ENCODE measurements around the gene FAAP20. TPM values are rescaled to one million over a fixed set of nuclear protein-coding genes. Genes with fewer than 3 reads are reported as not detected.
A peak's percentile ranks its signal among the peaks of the same experiment; 100 is the strongest.

FAAP20 gene
- total RNA-seq, 1 experiment from 2014 or later, result 112 TPM

DNA sequence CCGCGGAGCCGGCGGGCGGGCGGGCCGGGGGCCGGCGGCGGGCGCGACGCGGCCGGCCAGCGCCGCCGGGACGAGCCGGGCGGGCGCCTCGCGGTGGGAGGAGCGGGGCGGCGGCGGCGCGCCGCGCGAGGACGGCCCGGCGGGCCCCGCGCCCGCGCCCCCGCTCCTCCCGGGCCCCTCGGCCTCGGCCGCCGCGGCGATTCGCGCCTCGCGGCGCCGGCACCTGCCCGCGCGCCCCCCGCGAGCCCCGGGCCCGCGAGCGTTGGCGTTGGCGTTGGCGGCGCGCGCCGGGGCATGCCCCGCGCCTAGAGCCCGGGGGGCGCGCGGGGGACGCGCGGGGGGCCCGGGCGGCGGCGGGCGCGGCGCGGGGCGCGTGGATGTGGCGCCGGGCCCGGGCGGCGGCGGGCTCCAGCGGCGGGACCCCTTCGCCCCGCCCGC lies 33.6 kb upstream of the FAAP20 start, which contains the start of gene SKI:
TSS of gene SKI (plus strand) at position 163 of the 438 bp plus-strand sequence. CDS start 448 bp downstream, outside the sequence.
- no peak; the same call in 1 of the 2 replicates for ATAC-seq
- Histone ChIP-seq H2AFZ (ENCODE audit: low read depth, low read length, poor library complexity, severe bottlenecking) (no peak within 1 kb of the TSS), H3K4me2 (ENCODE audit: low read length) (peak within 1 kb of the TSS; percentile 95), H3K9ac (ENCODE audit: low read length) (peak within 1 kb of the TSS; percentile 91), H3K9me3 (ENCODE audit: control insufficient read depth in 1 of 2, insufficient read depth in 1 of 2, low read depth in 1 of 2, low read length in 2 of 2) (no peaks in the 10 kb centered on the region), H3K4me1 (ENCODE audit: control insufficient read depth in 1 of 2, insufficient read depth in 2 of 2, low read length in 2 of 2) (peaks cover 23 to 37% of the 10 kb centered on the region in 2 experiments), H3K27ac (ENCODE audit: low read depth, low read length) (peak within 1 kb of the TSS; percentile 98), H3K4me3 (replicated peaks in 1 of 2; ENCODE audit: low read depth in 1 of 2, low read length in 2 of 2) (peak within 1 kb of the TSS; percentile 66 to 71), H3K9me2 (ENCODE audit: insufficient read depth) (no peaks in the 10 kb centered on the region), H3K79me2 (ENCODE audit: insufficient read depth, low read length) (peaks cover 45% of the 10 kb centered on the region), H4K20me1 (ENCODE audit: insufficient read depth) (peaks cover 28% of the 10 kb centered on the region; the same call in 1 of the 2 replicates), H3K27me3 (ENCODE audit: insufficient read depth, low read length) (no peaks in the 10 kb centered on the region), H3K36me3 (ENCODE audit: control insufficient read depth in 1 of 2, insufficient read depth in 2 of 2, low read length in 2 of 2) (peaks cover 0 to 3% of the 10 kb centered on the region in 2 experiments; a peak in 1 of 4 replicates)
- ChIA-PET POLR2A (interaction anchor here (1.0 kb wide), 1 partner anchor 29 kb away, joined by 4 read pairs; no protein-coding TSS in a partner anchor), CTCF (no interaction called here), RAD21 (ENCODE audit: low non-redundant PET in 1 of 2, low total read pairs in 2 of 2, uncharacterized antibody in 2 of 2, unreplicated experiment in 2 of 2) (no interaction called here)
- BruUV-seq (replicated peaks), result no TSS peak
- TF ChIP-seq CBX3 (IDR thresholded peaks at IDR 0.05; ENCODE audit: low read depth) (no peak), POLR2AphosphoS5 (IDR thresholded peaks at IDR 0.05; ENCODE audit: low read depth, low read length) (no peak), FOSL1 (IDR thresholded peaks at IDR 0.05; ENCODE audit: low read depth) (no peak), YY1 (IDR thresholded peaks at IDR 0.05; ENCODE audit: extremely low read depth, insufficient replicate concordance, low read depth, low read length) (no peak), JUND (IDR thresholded peaks at IDR 0.05) (no peak), SRF (IDR thresholded peaks at IDR 0.05; ENCODE audit: low read depth) (no peak), POLR2A (IDR thresholded peaks at IDR 0.05; ENCODE audit: borderline replicate concordance, extremely low read depth, insufficient read depth, insufficient read length) (no peak), EZH2phosphoT487 (IDR thresholded peaks at IDR 0.05; ENCODE audit: borderline replicate concordance) (no peak), CEBPB (IDR thresholded peaks at IDR 0.05; ENCODE audit: low read depth) (no peak), SIN3A (IDR thresholded peaks at IDR 0.05; ENCODE audit: low read depth) (no peak)
- TF ChIP-seq, protein P1, sequence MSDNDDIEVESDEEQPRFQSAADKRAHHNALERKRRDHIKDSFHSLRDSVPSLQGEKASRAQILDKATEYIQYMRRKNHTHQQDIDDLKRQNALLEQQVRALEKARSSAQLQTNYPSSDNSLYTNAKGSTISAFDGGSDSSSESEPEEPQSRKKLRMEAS (IDR thresholded peaks at IDR 0.05), result no peak
- TF ChIP-seq, protein P2, sequence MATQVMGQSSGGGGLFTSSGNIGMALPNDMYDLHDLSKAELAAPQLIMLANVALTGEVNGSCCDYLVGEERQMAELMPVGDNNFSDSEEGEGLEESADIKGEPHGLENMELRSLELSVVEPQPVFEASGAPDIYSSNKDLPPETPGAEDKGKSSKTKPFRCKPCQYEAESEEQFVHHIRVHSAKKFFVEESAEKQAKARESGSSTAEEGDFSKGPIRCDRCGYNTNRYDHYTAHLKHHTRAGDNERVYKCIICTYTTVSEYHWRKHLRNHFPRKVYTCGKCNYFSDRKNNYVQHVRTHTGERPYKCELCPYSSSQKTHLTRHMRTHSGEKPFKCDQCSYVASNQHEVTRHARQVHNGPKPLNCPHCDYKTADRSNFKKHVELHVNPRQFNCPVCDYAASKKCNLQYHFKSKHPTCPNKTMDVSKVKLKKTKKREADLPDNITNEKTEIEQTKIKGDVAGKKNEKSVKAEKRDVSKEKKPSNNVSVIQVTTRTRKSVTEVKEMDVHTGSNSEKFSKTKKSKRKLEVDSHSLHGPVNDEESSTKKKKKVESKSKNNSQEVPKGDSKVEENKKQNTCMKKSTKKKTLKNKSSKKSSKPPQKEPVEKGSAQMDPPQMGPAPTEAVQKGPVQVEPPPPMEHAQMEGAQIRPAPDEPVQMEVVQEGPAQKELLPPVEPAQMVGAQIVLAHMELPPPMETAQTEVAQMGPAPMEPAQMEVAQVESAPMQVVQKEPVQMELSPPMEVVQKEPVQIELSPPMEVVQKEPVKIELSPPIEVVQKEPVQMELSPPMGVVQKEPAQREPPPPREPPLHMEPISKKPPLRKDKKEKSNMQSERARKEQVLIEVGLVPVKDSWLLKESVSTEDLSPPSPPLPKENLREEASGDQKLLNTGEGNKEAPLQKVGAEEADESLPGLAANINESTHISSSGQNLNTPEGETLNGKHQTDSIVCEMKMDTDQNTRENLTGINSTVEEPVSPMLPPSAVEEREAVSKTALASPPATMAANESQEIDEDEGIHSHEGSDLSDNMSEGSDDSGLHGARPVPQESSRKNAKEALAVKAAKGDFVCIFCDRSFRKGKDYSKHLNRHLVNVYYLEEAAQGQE (IDR thresholded peaks at IDR 0.05; ENCODE audit: low read depth), result no peak
- DNase-seq (ENCODE audit: low read depth, low spot score), result no peak
- intact Hi-C loops (cut with micrococcal nuclease), result no loop called here
